Ishikawa (cell line): ENCODE results near the gene VAX1.

Experiments
- CEBPB ChIP-seq: IDR thresholded peaks from 2 replicates; pipeline ENCODE4 v1.6.1; 2012
- CREB1 ChIP-seq: IDR thresholded peaks from 2 replicates; pipeline ENCODE4 v1.6.1; 2012; ENCODE audit warnings: low read depth
- EGR1 ChIP-seq: IDR thresholded peaks from 2 replicates; pipeline ENCODE4 v1.6.1; 2012
- EP300 ChIP-seq: IDR thresholded peaks from 2 replicates; pipeline ENCODE4 v1.6.1; 2012; ENCODE audit warnings: borderline replicate concordance
- FOXM1 ChIP-seq: IDR thresholded peaks from 2 replicates; pipeline ENCODE4 v1.6.1; 2012; ENCODE audit warnings: low read depth, borderline replicate concordance
- MAX ChIP-seq: IDR thresholded peaks from 2 replicates; pipeline ENCODE4 v1.6.1; 2012
- NFIC ChIP-seq: IDR thresholded peaks from 2 replicates; pipeline ENCODE4 v1.6.1; 2012
- RAD21 ChIP-seq: IDR thresholded peaks from 2 replicates; pipeline ENCODE4 v1.6.1; 2012; ENCODE audit warnings: low read depth
- REST ChIP-seq: IDR thresholded peaks from 2 replicates; pipeline ENCODE4 v1.6.1; 2012; ENCODE audit warnings: low read depth, mild to moderate bottlenecking
- TAF1 ChIP-seq: IDR thresholded peaks from 2 replicates; pipeline ENCODE4 v1.6.1; 2012; ENCODE audit warnings: low read depth, mild to moderate bottlenecking
- TCF12 ChIP-seq: IDR thresholded peaks from 2 replicates; pipeline ENCODE4 v1.6.1; 2012; ENCODE audit warnings: low read depth
- TEAD4 ChIP-seq: IDR thresholded peaks from 2 replicates; pipeline ENCODE4 v1.6.1; 2012
- YY1 ChIP-seq: IDR thresholded peaks from 2 replicates; pipeline ENCODE4 v1.6.1; 2012; ENCODE audit warnings: low read depth
- ZBTB7A ChIP-seq: IDR thresholded peaks from 2 replicates; pipeline ENCODE4 v1.6.1; 2012; ENCODE audit warnings: low read depth
- TF ChIP-seq, protein P1 (sequence below): IDR thresholded peaks from 2 replicates; pipeline ENCODE4 v1.6.1; 2012

The VAX1 gene

DNA sequence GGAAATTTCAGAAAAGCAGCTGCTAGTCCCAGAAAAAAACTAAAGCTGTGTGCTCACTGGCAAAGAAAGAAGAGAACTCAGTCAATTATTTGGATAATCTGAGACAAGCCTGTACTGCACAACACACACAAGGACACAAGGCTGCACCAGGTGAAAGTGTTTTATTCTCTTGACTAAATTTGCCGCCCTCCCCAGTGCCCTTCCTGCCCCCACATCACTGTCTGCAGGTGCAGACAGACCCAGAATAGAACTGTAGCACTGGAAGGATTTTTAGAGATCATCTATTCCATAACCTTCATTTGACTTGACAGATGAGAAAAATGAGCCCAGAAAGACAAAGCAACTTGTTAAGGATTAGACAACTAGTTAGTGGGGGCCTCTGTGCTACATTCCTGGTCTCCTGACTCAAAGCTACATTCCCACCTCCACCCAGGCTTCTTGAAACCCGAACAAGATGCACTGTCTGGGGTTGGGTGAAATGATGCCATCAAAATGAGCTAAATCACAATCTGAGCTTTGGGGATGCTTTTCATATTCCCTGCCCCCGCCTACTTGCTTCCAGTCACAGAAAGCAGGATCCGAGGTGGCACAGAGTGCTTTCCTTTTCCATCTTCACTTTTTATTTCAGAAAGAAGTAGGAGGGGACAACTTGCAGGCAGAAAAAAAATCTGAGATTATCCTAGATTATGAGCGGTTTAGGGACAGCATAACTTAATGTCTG, 5.2 kb upstream of the VAX1 start:
- TF ChIP-seq EGR1 (no peak), ZBTB7A (no peak), CREB1 (no peak), MAX (no peak), TCF12 (no peak), YY1 (no peak), EP300 (no peak), RAD21 (no peak), CEBPB (no peak), FOXM1 (no peak), TEAD4 (no peak), TAF1 (no peak), NFIC (no peak), REST (no peak)
- TF ChIP-seq, protein P1, sequence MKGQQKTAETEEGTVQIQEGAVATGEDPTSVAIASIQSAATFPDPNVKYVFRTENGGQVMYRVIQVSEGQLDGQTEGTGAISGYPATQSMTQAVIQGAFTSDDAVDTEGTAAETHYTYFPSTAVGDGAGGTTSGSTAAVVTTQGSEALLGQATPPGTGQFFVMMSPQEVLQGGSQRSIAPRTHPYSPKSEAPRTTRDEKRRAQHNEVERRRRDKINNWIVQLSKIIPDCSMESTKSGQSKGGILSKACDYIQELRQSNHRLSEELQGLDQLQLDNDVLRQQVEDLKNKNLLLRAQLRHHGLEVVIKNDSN: no peak

DNA sequence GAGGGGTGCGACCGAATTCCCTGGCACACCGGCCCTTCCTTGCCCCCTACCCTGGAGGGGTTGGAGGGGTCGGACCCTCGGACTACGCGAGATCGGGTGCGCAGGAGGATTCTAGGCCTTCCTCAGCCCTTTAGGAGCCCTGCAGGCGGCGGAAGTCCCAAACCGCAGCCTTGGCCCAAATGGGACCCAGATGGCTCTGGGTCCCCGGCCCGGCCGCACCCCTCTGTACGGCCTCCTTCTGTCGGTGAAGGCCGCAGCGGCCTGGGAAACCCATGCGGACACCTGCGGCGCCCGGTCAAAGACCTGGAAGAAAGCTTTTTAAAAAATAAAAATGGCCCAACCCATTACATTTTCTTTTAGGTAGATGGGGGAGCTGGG, 2.4 kb upstream of the VAX1 start:
- TF ChIP-seq REST (no peak), NFIC (no peak), FOXM1 (no peak), TAF1 (no peak), EP300 (no peak), TEAD4 (no peak), EGR1 (no peak), TCF12 (no peak), CEBPB (no peak), YY1 (no peak), MAX (no peak), CREB1 (no peak), RAD21 (no peak), ZBTB7A (no peak)
- TF ChIP-seq, protein P1: no peak

GRCh38 chr10:117139581-117140524, 1.8 kb upstream of the VAX1 start:
- no peak for TF ChIP-seq EGR1
- no peak for TF ChIP-seq TAF1
- TF ChIP-seq YY1: no peak
- TF ChIP-seq, protein P1: no peak
- TF ChIP-seq REST: no peak
- TF ChIP-seq TEAD4: no peak
- no peak for TF ChIP-seq CREB1
- TF ChIP-seq TCF12: no peak
- TF ChIP-seq NFIC: no peak
- TF ChIP-seq CEBPB: no peak
- TF ChIP-seq FOXM1: no peak
- TF ChIP-seq ZBTB7A: no peak
